CD14-positive monocyte (primary cell): ENCODE data around the gene LRP1B. TPM values are rescaled to one million over a fixed set of nuclear protein-coding genes. Genes with fewer than 3 reads are reported as not detected.

ENCODE experiments used
- DNase-seq, 3 donors: peaks; one replicate each; pipeline ENCODE4 v3.0.0-alpha.2; 2011 to 2022
- H2AFZ ChIP-seq: 2 replicates; pipeline ENCODE4 v1.6.0; 2012; ENCODE audit warnings: mild to moderate bottlenecking, low read depth, low read length, inconsistent platforms; ENCODE audit not compliant: insufficient read depth, poor library complexity, severe bottlenecking
- H3K27ac ChIP-seq, 2 donors: 1 replicate in 1 of 2; 2 replicates in 1 of 2; pipeline ENCODE4 v1.5.1; 2012 to 2013; ENCODE audit warnings: low read length in 2 of 2, control low read depth in 1 of 2, inconsistent platforms in 1 of 2, low read depth in 1 of 2, mild to moderate bottlenecking in 1 of 2
- H3K27me3 ChIP-seq, 2 donors: one replicate each; pipeline versions ENCODE4 v1.6.0 to v1.6.1; 2011 to 2013; ENCODE audit warnings: low read length in 2 of 2; ENCODE audit not compliant: control insufficient read depth in 2 of 2, insufficient read depth in 2 of 2
- H3K36me3 ChIP-seq, 2 donors: replicated peaks in 1 of 2; 1 replicate in 1 of 2; 2 replicates in 1 of 2; pipeline versions ENCODE4 v1.5.1 to v1.6.1; 2012 to 2013; ENCODE audit warnings: low read length in 2 of 2, control low read depth in 1 of 2, inconsistent platforms in 1 of 2, mild to moderate bottlenecking in 1 of 2; ENCODE audit not compliant: insufficient read depth in 2 of 2, control insufficient read depth in 1 of 2
- H3K4me1 ChIP-seq, 2 donors: 1 replicate in 1 of 2; 2 replicates in 1 of 2; pipeline versions ENCODE4 v1.5.1 to v1.6.1; 2012 to 2013; ENCODE audit warnings: low read length in 2 of 2, control low read depth in 1 of 2, inconsistent platforms in 1 of 2, mild to moderate bottlenecking in 1 of 2, moderate library complexity in 1 of 2; ENCODE audit not compliant: insufficient read depth in 2 of 2, control insufficient read depth in 1 of 2
- H3K4me2 ChIP-seq: replicated peaks from 2 replicates; pipeline ENCODE3; 2012; ENCODE audit warnings: low read length, moderate library complexity, mild to moderate bottlenecking; ENCODE audit not compliant: poor library complexity, severe bottlenecking; ENCODE audit errors: extremely low read depth
- H3K4me3 ChIP-seq, 3 experiments: fragments of 200-600 bp in 1 of 3; sonication (generic) in 1 of 3; replicated peaks in 1 of 3; 1 replicate in 2 of 3; 2 replicates in 1 of 3; pipeline ENCODE4 v1.5.1; 2011 to 2013; ENCODE audit warnings: low read length in 3 of 3, mild to moderate bottlenecking in 3 of 3, control low read depth in 2 of 3, low read depth in 2 of 3, inconsistent platforms in 1 of 3, moderate library complexity in 1 of 3
- H3K79me2 ChIP-seq: 2 replicates; pipeline ENCODE4 v1.6.0; 2012; ENCODE audit warnings: mild to moderate bottlenecking, control low read depth, inconsistent platforms, low read length, moderate library complexity; ENCODE audit not compliant: insufficient read depth
- H3K9ac ChIP-seq: 2 replicates; pipeline ENCODE4 v1.6.0; 2017; ENCODE audit warnings: low read length, mild to moderate bottlenecking; ENCODE audit not compliant: insufficient read depth, poor library complexity, severe bottlenecking
- H3K9me3 ChIP-seq, 2 donors: replicated peaks in 1 of 2; 1 replicate in 1 of 2; 2 replicates in 1 of 2; pipeline versions ENCODE4 v1.5.1 to v1.6.1; 2012 to 2013; ENCODE audit warnings: low read length in 2 of 2, control low read depth in 1 of 2; ENCODE audit not compliant: control insufficient read depth in 1 of 2, insufficient read depth in 1 of 2
- H4K20me1 ChIP-seq: 2 replicates; pipeline ENCODE4 v1.6.0; 2012; ENCODE audit warnings: mild to moderate bottlenecking, low read length, control low read depth, moderate library complexity; ENCODE audit not compliant: insufficient read depth
- H3K27ac Mint-ChIP-seq, 7 donors: one replicate each; pipeline ENCODE4 v1.8.0; 2020; ENCODE audit warnings: mild to moderate bottlenecking in 7 of 7, mixed read lengths in 7 of 7, moderate library complexity in 6 of 7, inconsistent platforms in 2 of 7
- H3K27me3 Mint-ChIP-seq, 3 donors: one replicate each; pipeline ENCODE4 v1.8.0; 2021 to 2022; ENCODE audit warnings: low read depth in 3 of 3, mild to moderate bottlenecking in 3 of 3, mixed read lengths in 3 of 3, moderate library complexity in 3 of 3, inconsistent platforms in 1 of 3
- H3K36me3 Mint-ChIP-seq, 2 donors: one replicate each; pipeline ENCODE4 v1.8.0; 2020; ENCODE audit warnings: mixed read lengths in 2 of 2, inconsistent platforms in 1 of 2, mild to moderate bottlenecking in 1 of 2
- H3K4me1 Mint-ChIP-seq: one replicate; pipeline ENCODE4 v1.8.0; 2020; ENCODE audit warnings: mild to moderate bottlenecking, mixed read lengths
- H3K4me3 Mint-ChIP-seq, 2 donors: one replicate each; pipeline ENCODE4 v1.8.0; 2020; ENCODE audit warnings: mild to moderate bottlenecking in 2 of 2, mixed read lengths in 2 of 2, moderate library complexity in 1 of 2
- H3K9me3 Mint-ChIP-seq, 7 donors: one replicate each; pipeline ENCODE4 v1.8.0; 2020 to 2022; ENCODE audit warnings: mixed read lengths in 7 of 7, mild to moderate bottlenecking in 6 of 7, moderate library complexity in 6 of 7, inconsistent platforms in 2 of 7
- CTCF ChIP-seq: fragments of 200-600 bp; IDR thresholded peaks from one replicate; pipeline ENCODE4 v1.8.0; 2022; ENCODE audit warnings: antibody characterized with exemption, mild to moderate bottlenecking
- WGBS: methylation state at CpG from one replicate; pipeline ENCODE4 v1.1.5; 2013; ENCODE audit warnings: missing lambda C conversion rate; ENCODE audit not compliant: insufficient coverage; 5-methylcytosine and 5-hydroxymethylcytosine counted together
- intact Hi-C, 2 donors: fragments of 100-400 bp; cut with micrococcal nuclease; formaldehyde crosslinking; loops; one replicate each; pipeline versions ENCODE4 v1.15.0 to v1.15.1; 2023
- polyA plus RNA-seq, 3 donors: library from polyadenylated mRNA; depleted of rRNA in 1 of 3; unstranded in 2 of 3; stranded (reverse) in 1 of 3; fragments of 300-500 nt in 2 of 3; fragments of >200 nt in 1 of 3; fragmentation: Illumina TruSeq in 2 of 3; gene quantifications; 1 replicate in 2 of 3; 2 replicates in 1 of 3; pipeline ENCODE4 v1.2.3, GENCODE V29; 2012 to 2021

Gene LRP1B
- polyA plus RNA-seq, 3 donors = not detected

- intact Hi-C loops = no loop called here
- no peaks in the 10 kb centered on the region for H3K9me3 ChIP-seq
These were observed 188.6 kb downstream of the LRP1B start for GRCh38 chr2:141942006-141942789.

GRCh38 chr2:141941210-141941714 lies 189.6 kb downstream of the LRP1B start:
- Histone ChIP-seq H3K79me2 (no peaks in the 10 kb centered on the region), H3K4me1 (no peaks in the 10 kb centered on the region), H4K20me1 (no peaks in the 10 kb centered on the region), H3K36me3 (no peaks in the 10 kb centered on the region), H3K9me3 (no peaks in the 10 kb centered on the region), H3K27me3 (no peaks in the 10 kb centered on the region), H2AFZ (no peak overlapping the region), H3K27ac (no peak overlapping the region), H3K4me3 (no peak overlapping the region), H3K4me2 (no peak overlapping the region), H3K9ac (no peak overlapping the region)
- H3K27me3 Mint-ChIP-seq = no peaks in the 10 kb centered on the region
- no CpG with 5 or more reads among the region's 1 CpG for WGBS
- no peak overlapping the region for H3K27ac Mint-ChIP-seq
- intact Hi-C loops = no loop called here
- no peak for DNase-seq
- TF ChIP-seq CTCF = no peak
- H3K4me1 Mint-ChIP-seq = no peaks in the 10 kb centered on the region
- H3K9me3 Mint-ChIP-seq = no peaks in the 10 kb centered on the region
- no peaks in the 10 kb centered on the region for H3K36me3 Mint-ChIP-seq
- no peak overlapping the region for H3K4me3 Mint-ChIP-seq

More at GRCh38 chr2:141942006-141942789, 188.6 kb downstream of the LRP1B start:
- Mint-ChIP-seq H3K27me3 (no peaks in the 10 kb centered on the region), H3K4me3 (no peak overlapping the region), H3K9me3 (no peaks in the 10 kb centered on the region), H3K36me3 (no peaks in the 10 kb centered on the region), H3K27ac (peak overlapping the region in 1 of 7 donors; percentile 14), H3K4me1 (no peaks in the 10 kb centered on the region)
- H2AFZ ChIP-seq = no peak overlapping the region
- WGBS = no CpG with 5 or more reads among the region's 5 CpGs
- no peak for TF ChIP-seq CTCF
- H3K4me1 ChIP-seq = no peaks in the 10 kb centered on the region
- H3K79me2 ChIP-seq = no peaks in the 10 kb centered on the region
- no peak overlapping the region for H3K4me3 ChIP-seq
- no peak overlapping the region for H3K4me2 ChIP-seq
- H3K27ac ChIP-seq = no peak overlapping the region
- H3K27me3 ChIP-seq = no peaks in the 10 kb centered on the region
- no peaks in the 10 kb centered on the region for H3K36me3 ChIP-seq
- no peak for DNase-seq
- no peaks in the 10 kb centered on the region for H4K20me1 ChIP-seq
- no peak overlapping the region for H3K9ac ChIP-seq
